ENCODE data around the gene PRODH2.

Gene PRODH2

GRCh38 chr19:35813043-35813890 lies 622 bp upstream of the PRODH2 start:
- H3K9ac ChIP-seq (ENCODE audit: low read depth, low read length, poor library complexity, severe bottlenecking) = no peak overlapping the region
- no peak overlapping the region for H3K4me2 ChIP-seq (ENCODE audit: low read depth, low read length, poor library complexity, severe bottlenecking)

GRCh38 chr19:35811317-35812219 lies 1.1 kb downstream of the PRODH2 start:
- no peaks in the 10 kb centered on the region for H3K36me3 ChIP-seq (ENCODE audit: insufficient read depth, low read length)
- no peaks in the 10 kb centered on the region for H3K9me3 ChIP-seq (ENCODE audit: insufficient read depth, low read depth, low read length)
- H3K79me2 ChIP-seq (ENCODE audit: insufficient read depth, low read length) = no peaks in the 10 kb centered on the region
- no peak for TF ChIP-seq EZH2phosphoT487 (IDR thresholded peaks at IDR 0.05; ENCODE audit: borderline replicate concordance)
- no peak for TF ChIP-seq CTCF (conservative IDR thresholded peaks at IDR 0.05; ENCODE audit: low read length)
- no peak overlapping the region for H3K4me3 ChIP-seq (ENCODE audit: low read length, poor library complexity, severe bottlenecking)
- H2AFZ ChIP-seq (ENCODE audit: low read length) = no peak overlapping the region
- no peaks in the 10 kb centered on the region for H3K4me1 ChIP-seq (ENCODE audit: insufficient read depth, low read length, poor library complexity, severe bottlenecking)
- no peaks in the 10 kb centered on the region for H3K27me3 ChIP-seq (ENCODE audit: insufficient read depth, low read length, poor library complexity, severe bottlenecking)
- no peak overlapping the region for H3K4me2 ChIP-seq (ENCODE audit: low read depth, low read length, poor library complexity, severe bottlenecking)
- no peaks in the 10 kb centered on the region for H4K20me1 ChIP-seq (ENCODE audit: insufficient read depth, low read length, poor library complexity, severe bottlenecking)
- H3K9me2 ChIP-seq (replicated peaks; ENCODE audit: low read depth, low read length) = no peaks in the 10 kb centered on the region
- no peaks in the 10 kb centered on the region for H3F3A ChIP-seq (ENCODE audit: low read depth)
- H3K9ac ChIP-seq (ENCODE audit: low read depth, low read length, poor library complexity, severe bottlenecking) = no peak overlapping the region

More at GRCh38 chr19:35813043-35813890, 622 bp upstream of the PRODH2 start:
- Histone ChIP-seq H4K20me1 (ENCODE audit: insufficient read depth, low read length, poor library complexity, severe bottlenecking) (no peaks in the 10 kb centered on the region), H3K36me3 (ENCODE audit: insufficient read depth, low read length) (no peaks in the 10 kb centered on the region), H3F3A (ENCODE audit: low read depth) (no peaks in the 10 kb centered on the region), H3K4me1 (ENCODE audit: insufficient read depth, low read length, poor library complexity, severe bottlenecking) (no peaks in the 10 kb centered on the region), H3K4me3 (ENCODE audit: low read length, poor library complexity, severe bottlenecking) (no peak overlapping the region), H3K27me3 (ENCODE audit: insufficient read depth, low read length, poor library complexity, severe bottlenecking) (no peaks in the 10 kb centered on the region), H3K9me3 (ENCODE audit: insufficient read depth, low read depth, low read length) (no peaks in the 10 kb centered on the region), H3K9me2 (replicated peaks; ENCODE audit: low read depth, low read length) (no peaks in the 10 kb centered on the region), H3K79me2 (ENCODE audit: insufficient read depth, low read length) (no peaks in the 10 kb centered on the region), H2AFZ (ENCODE audit: low read length) (no peak overlapping the region)
- TF ChIP-seq EZH2phosphoT487 (IDR thresholded peaks at IDR 0.05; ENCODE audit: borderline replicate concordance) (no peak), CTCF (conservative IDR thresholded peaks at IDR 0.05; ENCODE audit: low read length) (no peak)

- peaks cover 15% of the 10 kb centered on the region for H3K4me1 ChIP-seq (ENCODE audit: insufficient read depth, low read length, poor library complexity, severe bottlenecking)
- no peaks in the 10 kb centered on the region for H3K9me3 ChIP-seq (ENCODE audit: insufficient read depth, low read depth, low read length)
- H2AFZ ChIP-seq (ENCODE audit: low read length) = no peak overlapping the region
- no peak overlapping the region for H3K4me3 ChIP-seq (ENCODE audit: low read length, poor library complexity, severe bottlenecking)
- H3K36me3 ChIP-seq (ENCODE audit: insufficient read depth, low read length) = no peaks in the 10 kb centered on the region
- TF ChIP-seq EZH2phosphoT487 (IDR thresholded peaks at IDR 0.05; ENCODE audit: borderline replicate concordance) = no peak
- no peak for TF ChIP-seq CTCF (conservative IDR thresholded peaks at IDR 0.05; ENCODE audit: low read length)
- H3F3A ChIP-seq (ENCODE audit: low read depth) = no peaks in the 10 kb centered on the region
- H3K9ac ChIP-seq (ENCODE audit: low read depth, low read length, poor library complexity, severe bottlenecking) = no peak overlapping the region
- no peaks in the 10 kb centered on the region for H3K27me3 ChIP-seq (ENCODE audit: insufficient read depth, low read length, poor library complexity, severe bottlenecking)
- no peak overlapping the region for H3K4me2 ChIP-seq (ENCODE audit: low read depth, low read length, poor library complexity, severe bottlenecking)
- no peaks in the 10 kb centered on the region for H3K9me2 ChIP-seq (replicated peaks; ENCODE audit: low read depth, low read length)
- H4K20me1 ChIP-seq (ENCODE audit: insufficient read depth, low read length, poor library complexity, severe bottlenecking) = no peaks in the 10 kb centered on the region
- H3K79me2 ChIP-seq (ENCODE audit: insufficient read depth, low read length) = no peaks in the 10 kb centered on the region
These were observed 5.0 kb downstream of the PRODH2 start for GRCh38 chr19:35807633-35808032.

All from Loucy (cell line).